ENCODE results near the gene CD209. TPM values are rescaled to one million over a fixed set of nuclear protein-coding genes. Genes with fewer than 3 reads are reported as not detected.

Gene CD209
- total and polyA plus RNA-seq, 2 experiments from 2014 or later, result not detected

DNA sequence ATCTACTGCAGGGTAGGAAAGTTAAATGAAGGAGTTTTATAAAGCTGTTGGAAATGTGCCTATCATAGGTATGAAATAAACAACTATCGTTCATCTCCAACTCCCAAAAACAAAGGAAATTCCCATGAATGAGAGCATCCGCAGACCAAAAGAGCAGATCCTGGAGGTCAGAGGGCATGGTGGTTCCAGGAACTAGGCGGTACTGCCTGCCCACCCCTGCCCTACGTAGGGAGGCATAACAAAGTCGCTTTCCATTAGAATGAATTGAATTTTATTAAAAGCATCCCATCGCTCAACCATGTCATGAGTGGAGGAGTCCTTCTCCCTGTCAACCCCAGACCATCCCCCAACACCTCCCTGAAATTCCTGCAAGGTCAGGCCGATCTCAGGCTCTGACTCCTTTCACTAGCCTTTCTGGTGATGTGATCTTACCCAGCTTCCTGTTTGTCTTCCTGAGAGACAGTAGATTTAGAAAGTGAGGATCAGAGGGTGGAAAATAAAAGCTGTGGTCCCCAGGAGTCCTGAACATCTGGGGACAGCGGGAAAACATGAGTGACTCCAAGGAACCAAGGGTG is 15.5 kb upstream of the CD209 start, which contains the start of gene CLEC4M:
Gene CLEC4M (plus strand): TSS at position 525 of the 575 bp plus-strand sequence. CDS start 24 bp downstream, at position 549.
- WGBS (ENCODE audit: low lambda C conversion rate, missing lambda C conversion rate), result 83% methylated on average over 8 of the region's 8 CpGs
- Histone ChIP-seq H3K4me2 (no peak within 1 kb of the TSS), H3K9me3 (ENCODE audit: low read depth) (no peaks in the 10 kb centered on the region), H3K4me3 (no peak within 1 kb of the TSS), H2AFZ (no peak within 1 kb of the TSS), H3K27ac (no peak within 1 kb of the TSS), H3K79me2 (no peaks in the 10 kb centered on the region), H3K36me3 (replicated peaks; ENCODE audit: insufficient read depth, low read depth) (no peaks in the 10 kb centered on the region), H4K20me1 (ENCODE audit: insufficient read depth, poor library complexity, severe bottlenecking) (no peaks in the 10 kb centered on the region), H3K4me1 (ENCODE audit: insufficient read depth) (no peaks in the 10 kb centered on the region), H3K27me3 (no peaks in the 10 kb centered on the region), H3K9me2 (replicated peaks; ENCODE audit: insufficient read depth) (no peaks in the 10 kb centered on the region)
- TF ChIP-seq EZH2 (IDR thresholded peaks at IDR 0.05; ENCODE audit: borderline replicate concordance) (no peak), EZH2phosphoT487 (IDR thresholded peaks at IDR 0.05; ENCODE audit: low read depth, severe bottlenecking, unreplicated experiment) (no peak)
- TF ChIP-seq, protein P1, sequence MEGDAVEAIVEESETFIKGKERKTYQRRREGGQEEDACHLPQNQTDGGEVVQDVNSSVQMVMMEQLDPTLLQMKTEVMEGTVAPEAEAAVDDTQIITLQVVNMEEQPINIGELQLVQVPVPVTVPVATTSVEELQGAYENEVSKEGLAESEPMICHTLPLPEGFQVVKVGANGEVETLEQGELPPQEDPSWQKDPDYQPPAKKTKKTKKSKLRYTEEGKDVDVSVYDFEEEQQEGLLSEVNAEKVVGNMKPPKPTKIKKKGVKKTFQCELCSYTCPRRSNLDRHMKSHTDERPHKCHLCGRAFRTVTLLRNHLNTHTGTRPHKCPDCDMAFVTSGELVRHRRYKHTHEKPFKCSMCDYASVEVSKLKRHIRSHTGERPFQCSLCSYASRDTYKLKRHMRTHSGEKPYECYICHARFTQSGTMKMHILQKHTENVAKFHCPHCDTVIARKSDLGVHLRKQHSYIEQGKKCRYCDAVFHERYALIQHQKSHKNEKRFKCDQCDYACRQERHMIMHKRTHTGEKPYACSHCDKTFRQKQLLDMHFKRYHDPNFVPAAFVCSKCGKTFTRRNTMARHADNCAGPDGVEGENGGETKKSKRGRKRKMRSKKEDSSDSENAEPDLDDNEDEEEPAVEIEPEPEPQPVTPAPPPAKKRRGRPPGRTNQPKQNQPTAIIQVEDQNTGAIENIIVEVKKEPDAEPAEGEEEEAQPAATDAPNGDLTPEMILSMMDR (IDR thresholded peaks at IDR 0.05; ENCODE audit: poor library complexity), result no peak
- no peak for DNase-seq (ENCODE audit: low spot score)

DNA sequence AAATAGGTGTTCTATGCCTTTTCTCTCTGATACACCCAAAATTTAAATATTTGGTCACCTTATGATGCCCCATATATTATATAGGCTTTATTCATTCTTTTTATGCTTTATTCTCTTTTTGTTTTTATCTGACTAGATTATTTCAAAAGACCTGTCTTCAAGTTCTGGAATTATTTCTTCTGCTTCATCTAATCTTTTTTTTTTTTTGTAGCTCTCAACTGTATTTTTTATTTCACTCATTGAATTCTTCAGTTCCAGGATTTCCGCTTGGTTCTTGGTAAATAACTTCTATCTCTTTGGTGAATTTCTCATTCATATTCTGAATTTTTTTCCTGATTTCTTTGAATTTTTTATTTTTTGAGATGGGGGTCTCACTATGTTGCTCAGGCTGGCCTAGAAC is 11.8 kb upstream of the CD209 start:
- DNase-seq (ENCODE audit: low spot score), result no peak
- 93% methylated on average over 1 of the region's 1 CpG for WGBS (ENCODE audit: low lambda C conversion rate, missing lambda C conversion rate)
- H3K79me2 ChIP-seq, result no peaks in the 10 kb centered on the region
- H3K4me2 ChIP-seq, result no peak overlapping the region
- H3K9me2 ChIP-seq (replicated peaks; ENCODE audit: insufficient read depth), result no peaks in the 10 kb centered on the region
- H2AFZ ChIP-seq, result no peak overlapping the region
- H4K20me1 ChIP-seq (ENCODE audit: insufficient read depth, poor library complexity, severe bottlenecking), result no peaks in the 10 kb centered on the region
- no peaks in the 10 kb centered on the region for H3K27me3 ChIP-seq
- H3K36me3 ChIP-seq (replicated peaks; ENCODE audit: insufficient read depth, low read depth), result no peaks in the 10 kb centered on the region
- H3K9me3 ChIP-seq (ENCODE audit: low read depth), result no peaks in the 10 kb centered on the region
- TF ChIP-seq EZH2 (IDR thresholded peaks at IDR 0.05; ENCODE audit: borderline replicate concordance) (no peak), EZH2phosphoT487 (IDR thresholded peaks at IDR 0.05; ENCODE audit: low read depth, severe bottlenecking, unreplicated experiment) (no peak)
- TF ChIP-seq, protein P1 (IDR thresholded peaks at IDR 0.05; ENCODE audit: poor library complexity), result no peak
- H3K4me1 ChIP-seq (ENCODE audit: insufficient read depth), result no peaks in the 10 kb centered on the region
- no peak overlapping the region for H3K27ac ChIP-seq
- no peak overlapping the region for H3K4me3 ChIP-seq

DNA sequence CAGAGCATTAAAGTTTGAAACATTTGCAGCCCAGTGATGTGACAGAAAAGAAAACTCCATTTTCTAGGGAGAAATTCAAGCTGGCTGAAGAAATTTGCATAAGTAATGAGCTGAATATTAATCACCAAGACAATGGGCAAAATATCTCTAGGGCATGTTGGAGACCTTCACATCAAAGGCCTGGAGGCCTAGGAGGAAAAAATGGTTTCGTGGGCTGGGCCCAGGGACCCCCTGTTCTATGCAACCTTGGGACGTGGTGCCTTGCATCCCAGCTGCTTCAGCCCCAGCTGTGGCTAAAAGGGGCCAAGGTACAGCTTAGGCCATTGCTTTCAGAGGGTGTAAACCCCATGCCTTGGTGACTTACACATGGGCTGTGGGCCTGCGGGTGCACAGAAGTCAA is 10.0 kb upstream of the CD209 start:
- Histone ChIP-seq H3K36me3 (replicated peaks; ENCODE audit: insufficient read depth, low read depth) (no peaks in the 10 kb centered on the region), H3K4me1 (ENCODE audit: insufficient read depth) (no peaks in the 10 kb centered on the region), H2AFZ (no peak overlapping the region), H3K79me2 (no peaks in the 10 kb centered on the region), H3K4me3 (no peak overlapping the region), H3K4me2 (no peak overlapping the region), H3K9me2 (replicated peaks; ENCODE audit: insufficient read depth) (no peaks in the 10 kb centered on the region), H3K27ac (no peak overlapping the region), H3K9me3 (ENCODE audit: low read depth) (no peaks in the 10 kb centered on the region), H3K27me3 (no peaks in the 10 kb centered on the region), H4K20me1 (ENCODE audit: insufficient read depth, poor library complexity, severe bottlenecking) (no peaks in the 10 kb centered on the region)
- TF ChIP-seq EZH2 (IDR thresholded peaks at IDR 0.05; ENCODE audit: borderline replicate concordance), result no peak
- TF ChIP-seq, protein P1 (IDR thresholded peaks at IDR 0.05; ENCODE audit: poor library complexity), result no peak
- TF ChIP-seq EZH2phosphoT487 (IDR thresholded peaks at IDR 0.05; ENCODE audit: low read depth, severe bottlenecking, unreplicated experiment), result no peak
- DNase-seq (ENCODE audit: low spot score), result no peak
- WGBS (ENCODE audit: low lambda C conversion rate, missing lambda C conversion rate), result 77% methylated on average over 3 of the region's 3 CpGs

Data from hepatocyte (in vitro differentiated cells).